DMS79 (cell line): Measurements from ENCODE around the gene SPATS1.
"Not testable (repeated sequence)": the region's sequence is repeated elsewhere in the genome, so short reads cannot be mapped to it uniquely, and the experiment has no call there.

Experiments
- DNase-seq: peaks from one replicate; lab custom pipeline; 2025; lab: John Stamatoyannopoulos, UW

The SPATS1 gene

DNA sequence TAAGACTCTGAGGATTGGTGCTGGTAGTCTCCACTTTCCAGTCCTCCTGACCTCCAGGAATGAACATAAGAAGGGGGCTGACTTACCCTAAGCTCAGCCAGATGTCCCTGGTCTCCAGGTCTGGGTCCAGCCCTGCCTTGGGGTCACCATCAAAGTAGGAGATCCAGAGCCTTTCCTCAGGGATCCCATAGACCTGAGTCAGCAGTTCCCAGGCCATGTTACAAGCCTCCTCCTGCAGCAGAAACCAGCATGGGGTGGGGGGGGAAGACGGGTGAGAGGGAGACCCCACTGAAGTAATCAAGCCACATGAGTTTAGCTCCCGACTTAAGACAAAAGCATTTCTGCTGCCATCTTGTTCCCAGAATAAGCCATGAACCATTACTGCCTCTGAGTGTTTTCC, 31.1 kb upstream of the SPATS1 start:
- no peak for DNase-seq

DNA sequence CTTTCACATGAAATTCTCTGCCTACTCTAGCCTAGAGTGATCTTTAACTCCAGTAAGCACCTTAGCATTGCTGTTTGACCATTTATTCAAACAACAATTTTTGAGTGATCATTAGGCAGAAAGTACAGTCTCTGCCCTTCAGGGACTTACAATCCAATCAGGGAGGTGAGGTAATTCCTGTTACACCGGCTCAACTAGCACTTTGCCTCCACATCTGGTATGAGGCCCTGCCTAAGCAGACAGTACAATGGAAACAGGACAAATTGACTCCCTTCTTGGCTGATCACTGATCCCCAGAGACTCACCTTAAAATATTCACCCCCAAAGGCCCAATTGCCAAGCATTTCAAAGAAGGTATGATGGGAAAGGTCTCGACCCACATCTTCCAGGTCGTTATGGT, 30.7 kb upstream of the SPATS1 start:
- no peak for DNase-seq

DNA sequence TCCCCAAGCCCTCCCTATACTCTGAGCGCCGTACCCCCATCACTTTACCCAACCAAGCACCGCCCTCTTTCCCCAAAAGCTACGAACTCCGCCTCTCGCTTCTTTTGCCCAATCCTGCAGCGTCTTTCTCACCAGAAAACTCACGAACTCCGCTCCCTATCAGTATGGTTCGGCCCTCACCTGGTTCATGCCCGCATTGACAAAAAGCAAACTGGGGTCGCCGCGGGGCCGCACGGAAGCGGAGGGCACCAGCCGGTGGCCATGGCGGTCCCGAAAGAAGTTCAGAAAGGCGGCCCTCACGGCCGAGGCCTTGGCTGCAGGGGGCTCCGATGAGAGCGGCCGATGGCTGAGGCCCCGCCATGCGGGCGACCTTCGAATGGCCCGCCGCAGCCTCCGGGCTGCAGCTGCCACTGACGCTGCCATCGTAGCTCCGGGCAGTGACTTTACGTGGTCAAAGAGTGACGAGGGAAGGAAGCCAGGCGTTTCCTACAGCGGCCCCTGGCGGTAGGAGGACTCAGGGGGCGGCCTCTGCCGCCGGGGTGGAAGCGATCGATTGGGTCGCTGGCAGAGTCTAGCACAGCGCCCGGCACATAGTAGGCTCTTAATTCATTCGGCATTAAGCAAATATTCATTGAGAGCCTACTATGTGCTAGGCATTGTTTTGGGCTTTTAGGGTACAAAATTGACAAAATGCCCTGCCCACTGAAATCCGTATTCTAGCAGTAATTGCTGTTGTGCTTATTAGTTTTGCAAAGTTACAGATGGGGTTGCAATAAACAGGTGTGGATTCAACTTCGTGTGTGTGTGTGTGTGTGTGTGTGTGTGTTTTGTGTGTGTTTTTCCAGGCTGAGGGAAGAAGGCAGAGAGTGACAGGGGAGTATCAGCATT, 29.3 kb upstream of the SPATS1 start, which contains the start of gene AARS2:
Gene AARS2 (minus strand): TSS at position 447 of the 888 bp plus-strand sequence. CDS start 24 bp downstream, at position 423.
- peak; percentile 52 for DNase-seq

DNA sequence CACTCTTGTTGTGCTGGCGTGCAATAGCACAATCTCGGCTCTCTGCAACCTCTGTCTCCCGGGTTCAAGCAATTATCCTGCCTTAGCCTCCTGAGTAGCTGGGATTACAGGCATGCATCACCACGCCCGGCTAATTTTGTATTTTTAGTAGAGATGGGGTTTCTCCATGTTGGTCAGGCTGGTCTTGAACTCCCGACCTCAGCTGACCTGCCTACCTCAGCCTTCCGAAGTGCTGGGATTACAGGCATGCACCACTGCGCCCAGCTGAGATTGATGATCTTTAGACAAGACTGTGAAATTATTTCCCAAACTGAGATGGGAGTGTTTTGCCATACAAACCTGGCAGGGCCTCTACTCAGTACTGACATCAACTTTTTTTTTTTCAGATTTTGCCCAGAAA, 27.8 kb upstream of the SPATS1 start:
- DNase-seq = not testable (repeated sequence)

DNA sequence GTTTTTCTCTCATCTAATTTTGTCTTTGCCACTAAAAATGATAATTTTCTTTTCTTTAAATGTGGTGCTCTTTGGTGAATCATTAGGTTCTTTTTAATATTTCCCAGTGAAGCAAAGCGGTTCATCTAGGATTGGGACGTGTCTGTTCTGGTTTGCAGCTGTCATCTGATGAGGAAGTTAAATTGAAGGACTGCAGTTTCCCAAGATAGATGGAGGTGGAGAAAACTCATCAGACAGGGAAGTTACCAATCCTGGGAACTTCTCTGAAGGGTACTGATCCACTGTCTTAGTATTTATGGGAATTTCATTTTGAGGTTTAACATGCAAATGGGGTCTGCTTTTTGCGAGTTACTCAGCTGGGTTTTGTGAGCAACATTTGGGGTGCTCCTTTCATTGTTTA, 26.9 kb upstream of the SPATS1 start:
- no peak for DNase-seq

DNA sequence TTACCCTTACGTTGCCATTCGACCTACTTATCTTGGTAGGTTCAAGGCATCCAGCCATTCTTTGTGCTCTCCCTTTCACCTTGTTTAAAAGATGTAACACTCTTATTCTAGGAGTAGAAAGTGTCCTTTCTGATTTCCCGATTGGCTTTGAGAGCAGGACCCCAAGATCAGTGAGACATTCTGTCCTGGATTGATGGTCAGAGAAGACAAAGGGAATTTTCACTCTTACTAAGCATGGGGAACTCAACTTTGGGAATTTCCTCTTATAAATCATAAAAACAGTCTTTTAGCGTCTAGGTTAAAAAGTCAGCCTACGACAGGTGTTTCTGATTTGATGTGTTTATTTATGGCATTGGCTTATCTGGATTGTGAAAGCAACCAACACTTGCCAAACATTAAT, 26.5 kb upstream of the SPATS1 start:
- no peak for DNase-seq

DNA sequence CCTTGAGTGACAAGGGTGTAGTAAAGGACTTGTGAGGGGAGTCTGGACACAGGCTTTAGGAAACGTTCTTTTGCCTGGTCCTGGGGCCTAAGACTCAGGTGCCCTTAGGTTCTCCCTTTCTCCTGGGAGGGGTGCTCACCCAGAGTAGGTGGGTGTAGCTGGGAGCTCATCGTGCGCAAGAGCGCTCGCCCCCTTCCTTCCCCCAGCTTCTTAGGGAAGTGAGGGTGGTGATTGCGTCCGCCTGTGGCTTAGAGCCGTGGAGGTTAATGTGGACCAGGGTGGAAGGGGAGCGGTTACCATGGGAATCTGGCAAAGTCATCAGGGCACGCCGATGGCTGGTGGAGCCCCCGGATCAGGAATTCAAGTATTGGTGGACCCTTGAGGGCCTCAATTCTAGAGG, 26.0 kb upstream of the SPATS1 start:
- no peak for DNase-seq

DNA sequence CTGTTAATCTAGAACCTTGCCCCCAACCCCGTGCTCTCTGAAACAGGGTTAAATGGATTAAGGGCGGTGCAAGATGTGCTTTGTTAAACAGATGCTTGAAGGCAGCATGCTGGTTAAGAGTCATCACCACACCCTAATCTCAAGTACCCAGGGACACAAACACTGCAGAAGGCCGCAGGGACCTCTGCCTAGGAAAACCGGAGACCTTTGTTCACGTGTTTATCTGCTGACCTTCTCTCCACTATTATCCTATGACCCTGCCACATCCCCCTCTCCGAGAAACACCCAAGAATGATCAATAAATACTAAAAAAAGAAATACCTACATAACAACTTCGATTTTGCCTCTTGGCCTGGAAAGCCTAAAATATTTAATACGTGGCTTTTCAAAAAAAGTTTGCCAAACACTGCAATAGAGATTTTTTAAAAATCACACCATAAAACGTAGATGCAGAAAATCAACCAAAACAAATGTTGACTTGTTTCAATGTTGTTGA, 25.3 kb upstream of the SPATS1 start:
- not testable (repeated sequence) for DNase-seq

DNA sequence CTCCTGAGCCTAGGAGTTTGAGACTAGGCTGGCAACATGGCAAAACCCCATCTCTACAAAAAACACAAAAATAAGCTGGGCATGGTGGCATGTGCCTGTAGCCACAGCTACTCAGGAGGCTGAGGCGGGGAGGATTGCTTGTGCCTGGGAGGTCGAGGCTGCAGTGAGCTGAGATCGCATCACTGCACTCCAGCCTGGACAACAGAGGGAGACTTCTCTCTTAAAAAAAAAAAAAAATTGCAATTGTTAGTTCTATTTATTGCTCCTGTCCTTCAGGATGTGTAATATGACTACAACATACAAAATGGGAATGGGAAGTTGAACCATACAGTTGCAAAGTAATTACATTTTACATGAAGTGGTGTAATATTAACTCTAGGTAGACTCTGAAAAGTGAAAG, 21.2 kb upstream of the SPATS1 start:
- DNase-seq = no peak

DNA sequence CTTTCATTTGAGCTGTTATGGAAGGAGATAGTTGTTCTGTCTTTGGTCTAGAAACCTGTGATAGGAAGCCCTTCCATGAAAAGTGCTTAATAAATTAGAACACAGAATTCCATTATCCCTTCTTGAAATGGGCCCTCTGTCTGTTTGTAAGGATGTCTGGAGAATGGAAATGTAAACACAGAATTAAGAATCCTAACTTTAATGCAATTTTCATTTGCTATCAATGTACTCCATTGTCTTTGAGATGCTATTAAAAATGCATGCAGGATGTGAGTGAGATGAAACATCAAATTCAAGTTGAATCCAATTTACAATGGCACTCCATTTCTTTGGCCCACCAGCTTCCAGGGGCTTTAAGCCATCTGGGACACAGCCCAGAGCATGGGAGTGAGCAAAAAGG, 15.4 kb upstream of the SPATS1 start:
- DNase-seq = no peak

DNA sequence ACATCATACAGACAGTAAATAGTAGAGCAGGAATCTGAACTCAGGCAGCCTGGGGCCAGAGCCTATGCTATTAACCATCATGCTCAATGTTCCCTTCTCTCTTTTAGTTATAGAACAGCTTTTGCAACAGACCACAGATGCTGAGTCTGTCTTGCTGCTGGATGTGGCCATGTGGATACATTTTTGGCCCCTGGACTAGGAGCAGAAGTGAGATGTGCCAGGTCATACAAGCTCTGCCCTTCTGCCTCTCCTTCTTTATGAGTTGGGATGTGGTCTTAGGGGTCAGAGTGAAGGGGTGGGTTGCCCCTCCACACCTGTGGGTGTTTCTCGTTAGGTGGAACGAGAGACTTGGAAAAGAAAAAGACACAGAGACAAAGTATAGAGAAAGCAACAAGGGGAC, 14.7 kb upstream of the SPATS1 start:
- no peak for DNase-seq

DNA sequence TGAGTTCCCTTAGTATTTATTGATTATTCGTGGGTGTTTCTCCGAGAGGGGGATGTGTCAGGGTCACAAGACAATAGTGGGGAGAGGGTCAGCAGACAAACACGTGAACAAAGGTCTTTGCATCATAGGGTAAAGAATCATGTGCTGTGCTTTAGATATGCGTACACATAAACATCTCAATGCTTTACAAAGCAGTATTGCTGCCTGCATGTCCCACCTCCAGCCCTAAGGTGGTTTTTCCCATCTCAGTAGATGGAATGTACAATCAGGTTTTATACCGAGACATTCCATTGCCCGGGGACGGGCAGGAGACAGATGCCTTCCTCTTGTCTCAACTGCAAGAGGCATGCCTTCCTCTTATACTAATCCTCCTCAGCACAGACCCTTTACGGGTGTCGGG, 14.2 kb upstream of the SPATS1 start:
- not testable (repeated sequence) for DNase-seq

DNA sequence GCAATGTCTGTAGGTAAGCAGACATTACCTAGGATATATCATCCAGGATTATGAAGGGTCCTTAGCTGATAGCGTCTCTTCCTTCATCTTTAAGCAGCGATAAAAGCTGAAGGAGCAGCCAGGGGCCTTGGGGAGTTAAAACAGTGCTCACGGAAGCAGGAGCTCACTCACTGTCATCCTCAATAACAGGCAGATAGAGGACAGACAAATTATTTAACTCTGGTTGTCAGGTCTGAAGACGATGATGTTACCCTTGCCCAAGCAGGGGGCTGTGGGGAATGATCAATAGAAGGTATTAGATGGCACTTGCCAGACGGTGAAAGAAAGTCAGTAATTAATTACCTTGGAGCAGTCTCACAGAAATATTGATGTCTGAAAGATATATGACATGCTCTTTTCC, 12.6 kb upstream of the SPATS1 start:
- no peak for DNase-seq

DNA sequence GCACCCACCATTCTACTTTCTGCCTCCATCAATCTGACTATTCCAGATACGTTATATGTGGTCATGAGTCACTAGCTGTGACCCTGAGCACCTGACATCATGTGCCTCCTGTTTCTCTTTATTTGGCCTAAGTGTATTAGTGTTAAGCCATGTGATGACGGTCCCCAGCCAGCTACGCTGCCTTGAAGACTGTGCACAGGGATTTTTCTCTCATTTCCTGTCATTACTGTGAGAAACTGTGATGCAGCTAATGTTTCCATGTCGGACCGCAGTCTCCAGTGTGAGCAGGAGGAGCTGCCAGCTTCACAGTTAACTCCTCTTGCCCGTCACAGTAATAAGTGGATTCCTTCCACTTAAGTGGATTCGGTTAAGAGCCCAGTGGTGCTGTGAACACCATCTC, 9.9 kb upstream of the SPATS1 start:
- DNase-seq = peak; percentile 61

DNA sequence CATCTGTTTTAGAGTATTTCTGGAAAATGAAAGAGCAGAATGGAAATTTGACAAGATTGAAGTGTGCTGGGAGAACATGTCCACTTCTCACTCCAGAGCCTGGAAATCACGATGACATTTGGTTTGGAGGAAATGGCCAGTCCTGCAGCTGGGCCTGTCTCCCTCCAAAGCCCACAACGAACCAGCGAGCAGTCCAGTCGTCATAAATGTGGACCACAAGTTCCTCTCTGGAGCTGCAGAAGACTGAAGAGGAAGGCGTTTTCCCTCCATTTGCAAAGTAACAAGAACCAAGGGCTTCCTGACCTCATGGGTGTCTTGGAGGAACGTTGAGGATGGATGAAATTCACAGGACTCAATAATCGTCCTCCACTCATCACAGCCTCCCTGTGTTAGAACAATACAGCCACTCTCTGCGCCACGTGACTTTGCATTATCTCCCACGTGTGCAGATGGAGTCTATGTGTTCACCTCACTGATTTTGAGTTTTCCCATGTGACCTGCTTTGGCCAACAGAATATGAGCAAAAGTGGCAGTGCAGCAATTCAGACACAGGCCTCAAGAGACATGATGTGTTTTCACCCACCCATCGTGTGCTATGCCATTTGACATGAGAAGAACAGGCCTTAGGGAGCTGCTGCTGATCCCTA, 9.1 kb upstream of the SPATS1 start:
- DNase-seq = no peak

DNA sequence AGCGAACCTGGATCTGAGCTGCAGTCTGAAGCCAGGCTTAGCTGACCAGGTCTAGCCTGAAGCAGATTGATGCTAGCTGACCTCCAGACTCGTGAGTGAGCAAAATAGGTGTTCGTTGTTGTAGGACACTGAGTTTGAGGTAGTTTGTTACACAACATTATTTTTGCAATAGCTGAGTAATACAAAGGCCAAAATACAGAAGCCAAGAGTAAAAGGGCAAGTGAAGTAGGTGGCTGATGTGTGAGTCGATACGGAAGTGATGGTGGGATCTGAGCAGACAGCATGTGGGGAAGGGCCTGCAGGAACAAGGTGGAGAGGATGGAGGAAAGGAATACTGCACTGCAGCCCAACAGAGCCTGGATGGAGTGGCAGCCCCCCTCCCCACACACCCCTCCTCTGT, 8.5 kb upstream of the SPATS1 start:
- no peak for DNase-seq

DNA sequence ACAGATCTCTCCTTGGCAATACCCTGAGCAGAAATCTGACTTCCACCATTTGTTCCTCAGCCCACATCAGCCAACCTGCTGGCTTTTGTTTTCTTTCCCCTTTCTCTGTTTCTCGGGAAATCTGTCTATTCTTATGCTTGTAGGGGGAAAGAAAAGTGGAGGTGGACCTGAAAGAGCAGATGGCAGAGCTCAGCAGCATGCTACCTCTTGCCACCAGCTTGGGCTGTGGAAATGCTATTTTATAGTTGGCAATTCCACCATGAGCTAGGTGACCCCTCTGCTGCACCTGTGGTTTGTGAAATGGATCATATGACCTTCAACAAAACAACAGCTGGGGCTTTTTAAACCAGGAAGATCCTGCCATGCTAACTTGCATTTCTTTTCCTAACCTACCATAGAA, 6.8 kb upstream of the SPATS1 start:
- DNase-seq = no peak

DNA sequence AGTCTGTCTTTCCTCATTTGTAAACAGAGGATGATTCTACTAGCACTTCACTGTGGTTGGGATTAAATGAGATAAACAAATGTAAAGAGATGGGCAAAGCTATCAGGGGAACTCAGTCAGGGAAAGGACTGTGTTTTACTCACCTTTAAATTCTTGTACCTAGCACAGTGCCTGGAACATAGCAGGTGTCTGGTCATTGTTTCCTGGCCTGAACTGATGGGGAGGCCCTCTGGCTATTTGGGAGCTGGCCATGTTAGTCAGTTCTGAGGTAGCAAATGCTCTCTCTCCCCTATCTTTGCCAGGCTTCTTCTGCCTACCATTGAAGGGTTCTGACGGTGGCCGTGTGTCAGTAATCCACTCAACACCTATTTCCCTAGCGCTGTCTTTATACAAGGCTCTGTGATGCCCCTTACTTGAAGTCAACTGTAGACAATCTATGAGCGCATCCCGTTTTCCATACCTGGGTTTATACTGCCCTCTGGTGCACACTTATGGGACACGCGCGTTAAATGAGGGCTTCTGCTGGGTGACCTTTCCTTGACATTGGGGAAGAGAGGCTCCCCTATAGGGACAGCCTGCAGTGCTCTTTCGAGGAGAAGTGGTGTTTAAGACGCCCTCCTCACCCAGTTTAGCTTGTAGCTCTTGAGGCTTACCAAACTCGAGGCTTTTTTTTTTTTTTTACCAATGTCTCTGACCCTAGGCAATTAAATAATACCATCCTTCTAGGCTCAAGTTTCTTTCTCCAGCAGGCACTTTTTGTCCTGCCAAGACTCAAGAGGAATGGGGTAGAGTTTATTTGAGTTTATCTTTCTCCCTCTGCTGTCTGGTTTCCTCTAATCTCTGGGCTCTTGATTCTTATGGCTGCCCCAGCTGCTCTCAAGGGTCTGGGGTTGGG, 4.0 kb upstream of the SPATS1 start:
- peak; percentile 18 for DNase-seq

DNA sequence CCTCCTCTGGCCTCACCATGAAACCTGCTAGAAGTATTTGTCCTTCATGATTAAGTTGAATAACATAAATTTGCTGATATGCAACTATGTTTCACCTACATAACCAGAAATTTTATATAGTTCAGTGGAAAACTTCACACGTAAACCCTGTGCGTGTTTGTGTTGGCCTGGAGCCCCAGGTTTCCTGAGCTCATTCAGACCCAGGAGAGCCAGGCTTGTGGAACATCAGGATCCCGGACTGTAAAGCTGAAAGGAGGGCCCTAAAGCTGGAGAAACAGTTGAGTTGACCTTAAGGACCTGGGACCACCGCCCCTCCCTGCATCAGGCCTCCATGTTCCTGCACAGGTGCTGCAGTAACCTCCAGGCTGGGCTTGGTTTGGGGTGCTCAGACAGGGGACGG, 3.1 kb upstream of the SPATS1 start:
- DNase-seq = no peak

DNA sequence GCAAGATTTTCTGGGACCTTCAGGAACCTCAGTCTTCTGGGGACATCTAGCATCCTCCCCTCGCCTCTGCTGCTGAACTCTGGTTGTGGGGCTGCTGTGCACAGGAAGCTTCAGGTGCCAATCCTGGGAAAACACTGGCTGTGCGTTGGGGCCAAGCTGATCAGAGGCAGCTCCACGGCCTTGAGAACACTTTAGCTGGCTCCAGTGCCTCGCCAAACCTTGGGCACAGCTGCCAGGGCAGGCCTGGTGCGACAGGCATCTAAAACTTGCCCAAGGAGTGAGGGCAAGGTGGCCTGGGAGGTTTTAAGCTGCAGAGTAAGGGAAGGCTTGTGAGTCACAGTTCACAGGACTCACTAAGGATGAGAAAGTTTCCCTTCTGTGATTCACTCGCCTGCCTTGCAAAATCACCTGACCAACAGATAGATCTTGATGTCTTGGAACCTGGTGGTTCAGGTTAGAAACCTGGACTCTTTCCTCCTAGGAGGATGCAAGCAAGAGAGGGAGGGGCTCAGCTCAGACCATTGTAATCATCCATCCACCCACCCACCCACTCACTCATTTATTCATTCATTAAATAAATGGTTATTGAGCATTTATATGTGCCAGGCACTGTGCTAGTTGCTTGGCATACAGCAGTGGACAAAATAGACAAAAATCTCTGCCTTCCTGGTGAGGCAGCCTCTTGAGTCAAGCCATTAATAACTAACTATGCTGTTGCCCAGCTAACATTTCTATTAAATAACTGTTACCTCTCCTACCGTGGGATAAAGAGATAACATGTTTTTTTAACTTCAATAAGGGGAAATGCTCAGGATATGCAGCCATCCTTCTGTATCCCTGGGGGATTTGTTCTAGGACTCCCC, 2.5 kb upstream of the SPATS1 start:
- no peak for DNase-seq
